H1 (cell line): Measurements from ENCODE around the gene DUS1L. TPM values are rescaled to one million over a fixed set of nuclear protein-coding genes. Genes with fewer than 3 reads are reported as not detected.

ENCODE experiments used
- CHD7 ChIP-seq: fragments of 300-600 bp; sonication (generic); IDR thresholded peaks from 2 replicates; pipeline ENCODE4 v1.7.1; 2012; ENCODE audit warnings: low read length, moderate library complexity, mild to moderate bottlenecking, inconsistent platforms; ENCODE audit not compliant: insufficient replicate concordance
- polyA plus RNA-seq, 7 experiments: library from polyadenylated mRNA; depleted of rRNA in 3 of 7; stranded (reverse) in 5 of 7; unstranded in 2 of 7; fragments of >200 nt in 5 of 7; fragments of 200-250 nt in 2 of 7; gene quantifications; 1 replicate in 5 of 7; 2 replicates in 1 of 7; 4 replicates in 1 of 7; pipeline versions ENCODE4 v1.2.1 to v1.2.3, GENCODE V29; 2011 to 2013; ENCODE audit warnings: missing spikeins in 2 of 7, mixed read lengths in 2 of 7
- total RNA-seq: library from RNA; stranded (reverse); fragmentation: NEBNext Ultra II Directional; extraction: Animal tissue kit (Norgen Biotek cat#: 25700); gene quantifications from 2 replicates; pipeline ENCODE4 v1.2.1, GENCODE V29; 2021

DUS1L gene
- total and polyA plus RNA-seq, 2 of the 8 experiments (the other 6 are each of a cell fraction or from before 2014, with no cell fraction given), result 34.5 to 69.1 TPM

DNA sequence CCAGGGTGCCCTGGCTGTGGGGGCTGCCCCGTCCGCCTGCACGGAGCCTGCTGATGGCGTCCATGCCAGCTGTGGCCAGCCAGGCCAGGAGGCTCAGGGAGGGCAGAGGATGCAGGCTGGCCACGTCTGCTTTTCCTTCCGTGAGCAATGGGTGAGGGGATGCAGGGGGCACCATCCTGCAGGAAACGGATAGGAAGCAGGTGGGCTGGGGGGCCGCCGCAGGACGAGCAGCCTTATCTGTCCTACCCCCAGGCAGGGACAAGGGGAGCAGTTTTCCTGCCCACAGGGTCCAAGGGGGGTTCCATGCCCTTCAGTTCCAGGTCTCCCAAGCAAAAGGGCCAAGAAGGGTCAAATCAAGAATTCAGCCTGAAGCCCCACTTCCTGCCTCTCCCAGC lies 6.8 kb downstream of the DUS1L start (continued):
- TF ChIP-seq CHD7, result no peak
- TF ChIP-seq, all 59 proteins: peak for 0
